ENCODE results near the gene RIPK3. TPM values are rescaled to one million over a fixed set of nuclear protein-coding genes. Genes with fewer than 3 reads are reported as not detected.

RIPK3 gene
- total and polyA plus RNA-seq, 2 of the 8 experiments (the other 6 are each of a cell fraction or from before 2014, with no cell fraction given), result 0.24 to 0.39 TPM

GRCh38 chr14:24296341-24297157 lies 43.2 kb downstream of the RIPK3 start (continued):
- TF ChIP-seq RAD21 (IDR thresholded peaks at IDR 0.05 in 1 of 2, conservative IDR thresholded peaks at IDR 0.05 in 1 of 2; ENCODE audit: low read depth in 2 of 2, low read length in 2 of 2), result peak; percentile 86 to 87
- TF ChIP-seq EGR1 (IDR thresholded peaks at IDR 0.05; ENCODE audit: borderline replicate concordance, low read depth, low read length), result no peak
- TF ChIP-seq SIRT6 (IDR thresholded peaks at IDR 0.05; ENCODE audit: low read length), result no peak
- TF ChIP-seq SAP30 (IDR thresholded peaks at IDR 0.05; ENCODE audit: insufficient read depth, insufficient replicate concordance, low read length), result no peak
- TF ChIP-seq BACH1 (IDR thresholded peaks at IDR 0.05; ENCODE audit: low read length), result no peak
